HepG2 (cell line): ENCODE data around the gene KIAA0319L. TPM values are rescaled to one million over a fixed set of nuclear protein-coding genes. Genes with fewer than 3 reads are reported as not detected.

Experiments used
- ATAC-seq: fragments of 200-7000 bp; cut with Tn5 transposase; 3 replicates; pipeline ENCODE4 v1.9.1; 2020; ENCODE audit warnings: mild to moderate bottlenecking, moderate library complexity
- BruUV-seq: library from RNA; stranded (reverse); fragments of 400-500 nt; replicated peaks from 2 replicates; lab custom pipeline; 2021; lab: Mats Ljungman, UMichigan
- CTCF ChIA-PET: fragments of 300-600 bp; formaldehyde crosslinking; extraction: SDS; loops from one replicate; lab custom pipeline; 2021; ENCODE audit warnings: low total read pairs, inconsistent platforms, low intra/inter-chr PET ratio; lab: Yijun Ruan, JAX
- POLR2A ChIA-PET: fragments of 350-600 bp; sonication (Branson Sonifier 250); formaldehyde crosslinking; loops from one replicate; lab custom pipeline; 2020; ENCODE audit warnings: antibody characterized with exemption, inconsistent platforms; lab: Yijun Ruan, JAX
- DNase-seq: peaks from one replicate; pipeline ENCODE4 v3.0.0-alpha.2; 2015; ENCODE audit warnings: low spot score
- FAIRE-seq: peaks from 3 replicates; lab custom pipeline; 2011; peaks lifted over from hg19 to GRCh38; lab: Jason Lieb, UNC
- H2AFZ ChIP-seq: one replicate; pipeline ENCODE4 v1.6.1; 2011; ENCODE audit warnings: low read length, inconsistent platforms
- H3K27ac ChIP-seq: fragments of 300-600 bp; 3 replicates; pipeline ENCODE4 v1.8.0; 2011; ENCODE audit warnings: mixed run types, mild to moderate bottlenecking, mixed read lengths, low read length, inconsistent platforms; ENCODE audit not compliant: insufficient read depth; ENCODE audit errors: extremely low read length
- H3K27me3 ChIP-seq, 2 experiments: fragments of 200-600 bp in 1 of 2; 2 replicates in 1 of 2; 3 replicates in 1 of 2; pipeline versions ENCODE4 v1.6.0 to v1.8.0; 2011; ENCODE audit warnings: low read length in 2 of 2, mild to moderate bottlenecking in 2 of 2, moderate library complexity in 2 of 2, inconsistent platforms in 1 of 2; ENCODE audit not compliant: insufficient read depth in 2 of 2, control insufficient read depth in 1 of 2
- H3K36me3 ChIP-seq, 2 experiments: fragments of 200-600 bp in 1 of 2; replicated peaks in 1 of 2; 2 replicates in 1 of 2; 3 replicates in 1 of 2; pipeline versions ENCODE4 v1.5.1 to v1.8.0; 2011; ENCODE audit warnings: low read length in 2 of 2, inconsistent platforms in 1 of 2; ENCODE audit not compliant: insufficient read depth in 2 of 2, control insufficient read depth in 1 of 2
- H3K4me1 ChIP-seq: 2 replicates; pipeline ENCODE4 v1.5.1; 2012; ENCODE audit warnings: low read length, inconsistent platforms; ENCODE audit not compliant: insufficient read depth
- H3K4me2 ChIP-seq: 2 replicates; pipeline ENCODE4 v1.6.0; 2011; ENCODE audit warnings: low read depth, low read length, inconsistent platforms
- H3K4me3 ChIP-seq, 3 experiments: fragments of 200-600 bp in 1 of 3; sonication (generic), shearing (Covaris generic) in 1 of 3; replicated peaks in 1 of 3; 2 replicates each; pipeline ENCODE4 v1.5.1; 2011 to 2016; ENCODE audit warnings: low read length in 3 of 3, inconsistent platforms in 2 of 3, low read depth in 2 of 3, mild to moderate bottlenecking in 2 of 3, control low read depth in 1 of 3, mixed read lengths in 1 of 3; ENCODE audit not compliant: insufficient read depth in 1 of 3
- H3K79me2 ChIP-seq: one replicate; pipeline ENCODE4 v1.6.1; 2011; ENCODE audit warnings: low read length, inconsistent platforms; ENCODE audit not compliant: insufficient read depth
- H3K9ac ChIP-seq: 2 replicates; pipeline ENCODE4 v1.6.0; 2011; ENCODE audit warnings: mild to moderate bottlenecking, low read depth, low read length, inconsistent platforms; ENCODE audit not compliant: insufficient read depth
- H3K9me3 ChIP-seq: 2 replicates; pipeline ENCODE4 v1.5.1; 2012; ENCODE audit warnings: mild to moderate bottlenecking, low read length
- H4K20me1 ChIP-seq: 2 replicates; pipeline ENCODE4 v1.6.0; 2011; ENCODE audit warnings: inconsistent platforms, mild to moderate bottlenecking, low read length, moderate library complexity; ENCODE audit not compliant: insufficient read depth
- HDAC2 ChIP-seq: sonication (generic); formaldehyde crosslinking; IDR thresholded peaks from 2 replicates; pipeline ENCODE4 v1.4.0; 2020; ENCODE audit warnings: missing genetic modification reagents
- ISL2 ChIP-seq: sonication (generic); formaldehyde crosslinking; IDR thresholded peaks from 2 replicates; pipeline ENCODE4 v1.5.0; 2020; ENCODE audit warnings: missing genetic modification reagents
- MED8 ChIP-seq: sonication (generic); formaldehyde crosslinking; IDR thresholded peaks from 2 replicates; pipeline ENCODE4 v1.8.1; 2023; ENCODE audit warnings: mild to moderate bottlenecking, missing genetic modification reagents; ENCODE audit not compliant: insufficient replicate concordance
- ZNF124 ChIP-seq: sonication (generic); formaldehyde crosslinking; IDR thresholded peaks from 2 replicates; pipeline ENCODE4 v1.4.0; 2020; ENCODE audit warnings: missing genetic modification reagents
- ZNF362 ChIP-seq: sonication (generic); formaldehyde crosslinking; IDR thresholded peaks from 2 replicates; pipeline ENCODE4 v1.4.0; 2020; ENCODE audit warnings: missing genetic modification reagents, mild to moderate bottlenecking, borderline replicate concordance
- WGBS: methylation state at CpG from one replicate; pipeline ENCODE4 v1.1.6; 2017; ENCODE audit warnings: low lambda C conversion rate; 5-methylcytosine and 5-hydroxymethylcytosine counted together
- in situ Hi-C: cut with HindIII; loops from 2 replicates; pipeline ENCODE4 v1.10.0; 2017; ENCODE audit warnings: low pct_unique_long_range_greater_than_20kb; ENCODE audit not compliant: extremely low pct_ligation_motif_present
- intact Hi-C: fragments of 100-400 bp; cut with micrococcal nuclease; formaldehyde crosslinking; loops from one replicate; pipeline ENCODE4 v1.10.0; 2022; ENCODE audit not compliant: unreplicated experiment
- polyA plus RNA-seq, 8 experiments: library from polyadenylated mRNA; depleted of rRNA in 3 of 8; stranded (reverse) in 7 of 8; unstranded in 1 of 8; fragments of >200 nt; fragmentation: Illumina TruSeq in 4 of 8; extraction: Trizol in 4 of 8; gene quantifications; 2 replicates each; pipeline versions ENCODE4 v1.2.1 to v1.2.3, GENCODE V29; 2011 to 2016; ENCODE audit warnings: low read depth in 4 of 8, missing spikeins in 1 of 8, mixed read lengths in 1 of 8; ENCODE audit not compliant: insufficient read depth in 1 of 8
- total RNA-seq, 5 experiments: library from RNA; depleted of rRNA; stranded (reverse); fragments of >200 nt; fragmentation: Illumina TruSeq; extraction: Trizol; gene quantifications; 2 replicates each; pipeline ENCODE4 v1.2.3, GENCODE V29; 2016; ENCODE audit warnings: low read depth in 1 of 5
- TF ChIP-seq, protein P1 (sequence below): sonication (generic); formaldehyde crosslinking; IDR thresholded peaks from 2 replicates; pipeline ENCODE4 v1.4.0; 2020; ENCODE audit warnings: missing genetic modification reagents, mild to moderate bottlenecking, borderline replicate concordance
- TF ChIP-seq, protein P2 (sequence below): sonication (generic); formaldehyde crosslinking; IDR thresholded peaks from 2 replicates; pipeline ENCODE4 v1.5.0; 2020; ENCODE audit warnings: mild to moderate bottlenecking, missing genetic modification reagents, borderline replicate concordance
- TF ChIP-seq, protein P3 (sequence below): sonication (generic); formaldehyde crosslinking; conservative IDR thresholded peaks from 2 replicates; pipeline ENCODE4 v1.4.0; 2020; ENCODE audit warnings: missing genetic modification reagents
- TF ChIP-seq, protein P4 (sequence below): sonication (generic); formaldehyde crosslinking; IDR thresholded peaks from 2 replicates; pipeline ENCODE4 v1.8.0; 2022; ENCODE audit warnings: low read depth, missing genetic modification reagents

KIAA0319L gene
- total and polyA plus RNA-seq, 2 of the 13 experiments (the other 11 are each of a cell fraction or from before 2014, with no cell fraction given) = 33.4 to 82.6 TPM

DNA sequence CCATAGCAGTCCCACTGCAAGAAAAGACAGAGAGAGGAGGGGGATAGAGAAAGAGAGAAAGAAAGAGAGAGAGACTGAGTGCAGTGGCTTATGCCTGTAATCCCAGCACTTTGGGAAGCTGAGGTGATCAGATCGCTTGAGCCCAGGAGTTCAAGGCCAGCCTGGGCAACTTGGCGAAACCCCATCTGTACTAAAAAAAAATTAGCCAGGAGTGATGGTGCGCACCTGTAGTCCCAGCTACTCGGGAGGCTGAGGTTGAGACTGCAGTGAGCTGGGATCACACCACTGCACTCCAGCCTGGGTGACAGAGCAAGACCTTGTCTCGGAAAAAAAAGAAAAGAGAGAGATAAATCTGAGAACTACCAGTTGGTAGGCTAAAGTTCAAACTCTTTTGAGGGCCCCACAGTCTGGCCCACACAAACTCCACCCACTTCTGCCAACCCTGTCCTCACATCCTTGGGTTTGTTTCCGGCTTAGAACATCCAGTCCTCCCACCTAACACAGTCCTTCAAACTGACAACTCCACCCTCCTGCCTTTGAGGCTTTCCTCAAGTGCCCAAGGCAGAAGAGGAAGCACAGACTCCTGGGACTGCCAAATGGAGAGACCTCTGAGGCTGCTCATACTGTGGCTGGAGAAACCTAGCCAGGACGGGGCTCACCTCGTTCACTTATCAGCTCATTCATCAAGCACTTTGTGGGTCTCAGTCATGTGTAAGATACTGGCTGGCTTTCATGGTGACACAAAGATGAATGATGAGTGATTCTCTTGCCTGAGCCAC, 36.0 kb upstream of the KIAA0319L start (continued):
- TF ChIP-seq, protein P1, sequence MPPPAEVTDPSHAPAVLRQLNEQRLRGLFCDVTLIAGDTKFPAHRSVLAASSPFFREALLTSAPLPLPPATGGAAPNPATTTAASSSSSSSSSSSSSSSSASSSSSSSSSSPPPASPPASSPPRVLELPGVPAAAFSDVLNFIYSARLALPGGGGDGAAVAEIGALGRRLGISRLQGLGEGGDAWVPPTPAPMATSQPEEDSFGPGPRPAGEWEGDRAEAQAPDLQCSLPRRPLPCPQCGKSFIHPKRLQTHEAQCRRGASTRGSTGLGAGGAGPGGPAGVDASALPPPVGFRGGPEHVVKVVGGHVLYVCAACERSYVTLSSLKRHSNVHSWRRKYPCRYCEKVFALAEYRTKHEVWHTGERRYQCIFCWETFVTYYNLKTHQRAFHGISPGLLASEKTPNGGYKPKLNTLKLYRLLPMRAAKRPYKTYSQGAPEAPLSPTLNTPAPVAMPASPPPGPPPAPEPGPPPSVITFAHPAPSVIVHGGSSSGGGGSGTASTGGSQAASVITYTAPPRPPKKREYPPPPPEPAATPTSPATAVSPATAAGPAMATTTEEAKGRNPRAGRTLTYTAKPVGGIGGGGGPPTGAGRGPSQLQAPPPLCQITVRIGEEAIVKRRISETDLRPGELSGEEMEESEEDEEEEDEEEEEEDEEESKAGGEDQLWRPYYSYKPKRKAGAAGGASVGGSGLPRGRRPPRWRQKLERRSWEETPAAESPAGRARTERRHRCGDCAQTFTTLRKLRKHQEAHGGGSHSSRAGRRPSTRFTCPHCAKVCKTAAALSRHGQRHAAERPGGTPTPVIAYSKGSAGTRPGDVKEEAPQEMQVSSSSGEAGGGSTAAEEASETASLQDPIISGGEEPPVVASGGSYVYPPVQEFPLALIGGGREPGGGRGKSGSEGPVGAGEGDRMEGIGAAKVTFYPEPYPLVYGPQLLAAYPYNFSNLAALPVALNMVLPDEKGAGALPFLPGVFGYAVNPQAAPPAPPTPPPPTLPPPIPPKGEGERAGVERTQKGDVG (CRISPR knock-in tag) = no peak
- 0 out of 2 replicates have a peak, but pooled peaks have one; percentile 17 for TF ChIP-seq ZNF362 (CRISPR knock-in tag)

- POLR2A ChIA-PET = no interaction called here
- TF ChIP-seq, protein P2, sequence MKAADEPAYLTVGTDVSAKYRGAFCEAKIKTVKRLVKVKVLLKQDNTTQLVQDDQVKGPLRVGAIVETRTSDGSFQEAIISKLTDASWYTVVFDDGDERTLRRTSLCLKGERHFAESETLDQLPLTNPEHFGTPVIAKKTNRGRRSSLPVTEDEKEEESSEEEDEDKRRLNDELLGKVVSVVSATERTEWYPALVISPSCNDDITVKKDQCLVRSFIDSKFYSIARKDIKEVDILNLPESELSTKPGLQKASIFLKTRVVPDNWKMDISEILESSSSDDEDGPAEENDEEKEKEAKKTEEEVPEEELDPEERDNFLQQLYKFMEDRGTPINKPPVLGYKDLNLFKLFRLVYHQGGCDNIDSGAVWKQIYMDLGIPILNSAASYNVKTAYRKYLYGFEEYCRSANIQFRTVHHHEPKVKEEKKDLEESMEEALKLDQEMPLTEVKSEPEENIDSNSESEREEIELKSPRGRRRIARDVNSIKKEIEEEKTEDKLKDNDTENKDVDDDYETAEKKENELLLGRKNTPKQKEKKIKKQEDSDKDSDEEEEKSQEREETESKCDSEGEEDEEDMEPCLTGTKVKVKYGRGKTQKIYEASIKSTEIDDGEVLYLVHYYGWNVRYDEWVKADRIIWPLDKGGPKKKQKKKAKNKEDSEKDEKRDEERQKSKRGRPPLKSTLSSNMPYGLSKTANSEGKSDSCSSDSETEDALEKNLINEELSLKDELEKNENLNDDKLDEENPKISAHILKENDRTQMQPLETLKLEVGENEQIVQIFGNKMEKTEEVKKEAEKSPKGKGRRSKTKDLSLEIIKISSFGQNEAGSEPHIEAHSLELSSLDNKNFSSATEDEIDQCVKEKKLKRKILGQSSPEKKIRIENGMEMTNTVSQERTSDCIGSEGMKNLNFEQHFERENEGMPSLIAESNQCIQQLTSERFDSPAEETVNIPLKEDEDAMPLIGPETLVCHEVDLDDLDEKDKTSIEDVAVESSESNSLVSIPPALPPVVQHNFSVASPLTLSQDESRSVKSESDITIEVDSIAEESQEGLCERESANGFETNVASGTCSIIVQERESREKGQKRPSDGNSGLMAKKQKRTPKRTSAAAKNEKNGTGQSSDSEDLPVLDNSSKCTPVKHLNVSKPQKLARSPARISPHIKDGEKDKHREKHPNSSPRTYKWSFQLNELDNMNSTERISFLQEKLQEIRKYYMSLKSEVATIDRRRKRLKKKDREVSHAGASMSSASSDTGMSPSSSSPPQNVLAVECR (CRISPR knock-in tag) = no peak
- TF ChIP-seq MED8 (CRISPR knock-in tag) = no peak
- TF ChIP-seq, protein P3, sequence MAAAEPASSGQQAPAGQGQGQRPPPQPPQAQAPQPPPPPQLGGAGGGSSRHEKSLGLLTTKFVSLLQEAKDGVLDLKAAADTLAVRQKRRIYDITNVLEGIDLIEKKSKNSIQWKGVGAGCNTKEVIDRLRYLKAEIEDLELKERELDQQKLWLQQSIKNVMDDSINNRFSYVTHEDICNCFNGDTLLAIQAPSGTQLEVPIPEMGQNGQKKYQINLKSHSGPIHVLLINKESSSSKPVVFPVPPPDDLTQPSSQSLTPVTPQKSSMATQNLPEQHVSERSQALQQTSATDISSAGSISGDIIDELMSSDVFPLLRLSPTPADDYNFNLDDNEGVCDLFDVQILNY (CRISPR knock-in tag) = no peak
- no peak for TF ChIP-seq HDAC2 (CRISPR knock-in tag)
- no peak for TF ChIP-seq ZNF124 (CRISPR knock-in tag)
- TF ChIP-seq, protein P4, sequence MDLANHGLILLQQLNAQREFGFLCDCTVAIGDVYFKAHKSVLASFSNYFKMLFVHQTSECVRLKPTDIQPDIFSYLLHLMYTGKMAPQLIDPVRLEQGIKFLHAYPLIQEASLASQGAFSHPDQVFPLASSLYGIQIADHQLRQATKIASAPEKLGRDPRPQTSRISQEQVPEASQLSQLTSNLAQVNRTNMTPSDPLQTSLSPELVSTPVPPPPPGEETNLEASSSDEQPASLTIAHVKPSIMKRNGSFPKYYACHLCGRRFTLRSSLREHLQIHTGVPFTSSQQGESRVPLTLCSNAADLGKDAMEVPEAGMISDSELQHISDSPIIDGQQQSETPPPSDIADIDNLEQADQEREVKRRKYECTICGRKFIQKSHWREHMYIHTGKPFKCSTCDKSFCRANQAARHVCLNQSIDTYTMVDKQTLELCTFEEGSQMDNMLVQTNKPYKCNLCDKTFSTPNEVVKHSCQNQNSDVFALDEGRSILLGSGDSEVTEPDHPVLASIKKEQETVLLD = no peak
- TF ChIP-seq ISL2 (CRISPR knock-in tag) = no peak
Measured at GRCh38 chr1:35591211-35591610, 34.0 kb upstream of the KIAA0319L start.

More at GRCh38 chr1:35591211-35591610, 34.0 kb upstream of the KIAA0319L start:
- Histone ChIP-seq H3K36me3 (0 out of 5 replicates have a peak, but pooled peaks cover 0 to 4% of the 10 kb centered on the region in 2 experiments), H3K4me3 (no peak overlapping the region), H3K4me2 (no peak overlapping the region), H3K9me3 (no peaks in the 10 kb centered on the region), H2AFZ (no peak overlapping the region), H3K79me2 (no peaks in the 10 kb centered on the region), H3K4me1 (peaks cover 15% of the 10 kb centered on the region), H4K20me1 (no peaks in the 10 kb centered on the region), H3K27ac (no peak overlapping the region), H3K9ac (no peak overlapping the region), H3K27me3 (no peaks in the 10 kb centered on the region)
- no TSS peak for BruUV-seq
- CTCF ChIA-PET = no interaction called here
- FAIRE-seq (no peak), DNase-seq (no peak), ATAC-seq (no peak)
- in situ Hi-C loops = no loop called here
- intact Hi-C loops = no loop called here
- whole genome bisulfite sequencing = 96% methylated on average over 8 of the region's 8 CpGs
